ENCODE data around the gene DLX5.

The DLX5 gene

DNA sequence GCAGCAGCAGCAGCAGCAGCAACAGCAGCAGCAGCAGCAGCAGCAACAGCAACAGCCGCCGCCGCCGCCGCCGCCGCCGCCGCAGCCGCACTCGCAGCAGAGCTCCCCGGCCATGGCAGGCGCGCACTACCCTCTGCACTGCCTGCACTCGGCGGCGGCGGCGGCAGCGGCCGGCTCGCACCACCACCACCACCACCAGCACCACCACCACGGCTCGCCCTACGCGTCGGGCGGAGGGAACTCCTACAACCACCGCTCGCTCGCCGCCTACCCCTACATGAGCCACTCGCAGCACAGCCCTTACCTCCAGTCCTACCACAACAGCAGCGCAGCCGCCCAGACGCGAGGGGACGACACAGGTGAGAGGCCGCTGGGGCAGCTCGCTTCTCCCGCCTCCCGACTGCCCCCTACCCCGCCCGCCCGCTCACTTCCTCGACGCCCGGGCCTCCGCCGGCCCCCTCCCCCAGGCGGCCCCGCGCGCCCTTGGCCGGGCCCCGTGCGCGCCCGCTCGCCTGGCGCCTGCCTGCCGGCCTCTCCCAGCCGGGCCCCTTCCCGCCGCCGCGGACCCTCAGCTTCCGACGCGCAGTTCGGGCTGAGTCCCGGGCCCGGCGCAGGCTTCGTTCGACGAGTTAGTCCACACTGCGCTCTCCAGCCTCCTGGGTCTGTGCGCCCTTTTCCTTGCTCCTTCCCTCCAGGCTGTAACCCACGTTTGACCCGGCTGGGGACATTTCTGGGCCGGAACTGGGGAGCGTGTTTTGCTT lies 18.4 kb downstream of the DLX5 start:
- DNase-seq: no peak

DNA sequence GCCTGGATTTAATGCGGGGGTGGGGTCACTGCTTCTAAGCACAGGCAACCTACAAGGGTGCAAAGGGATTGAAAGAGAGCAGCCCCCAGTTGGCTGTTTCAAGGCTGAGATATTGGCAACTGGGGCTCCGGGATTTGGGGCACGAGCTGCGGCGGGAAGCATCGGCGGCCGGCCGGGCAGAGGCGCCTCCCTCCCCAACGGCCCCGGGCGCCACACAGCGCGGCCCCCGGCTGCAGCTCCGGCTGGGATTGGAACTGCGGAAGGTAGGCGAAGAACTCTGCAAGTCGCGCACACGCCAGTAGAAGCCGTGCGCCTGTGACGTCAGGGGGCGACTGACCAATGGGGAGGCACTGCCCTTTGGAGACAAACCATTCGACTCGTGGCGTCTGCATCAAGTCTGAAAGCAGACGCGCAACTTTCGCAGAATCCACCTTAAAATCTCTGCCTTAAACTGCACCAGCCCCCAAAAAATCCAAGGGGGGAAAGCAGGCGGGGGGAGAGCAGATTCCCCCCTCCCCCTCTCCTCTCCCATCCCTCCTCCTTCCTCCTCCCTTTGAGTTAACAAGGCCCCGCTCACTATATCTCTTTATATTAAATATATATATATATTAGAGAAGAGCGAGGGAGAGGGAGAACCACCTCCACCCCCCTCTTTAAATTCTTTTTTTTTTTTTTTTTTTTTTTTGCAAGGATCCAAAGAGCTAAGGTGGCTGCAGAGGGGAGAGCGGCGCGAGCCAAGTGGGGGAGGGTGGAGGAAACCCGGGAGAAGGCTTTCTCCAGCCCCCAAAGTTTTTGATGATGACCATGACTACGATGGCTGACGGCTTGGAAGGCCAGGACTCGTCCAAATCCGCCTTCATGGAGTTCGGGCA lies 19.2 kb downstream of the DLX5 start, which contains the start of gene DLX6:
DLX6 (plus strand) TSS at position 371 of the 872 bp plus-strand sequence; CDS start at position 796, 425 bp downstream.
- DNase-seq: peak in 20 of 51 donors; percentile 12 to 82 (median 41)

DNA sequence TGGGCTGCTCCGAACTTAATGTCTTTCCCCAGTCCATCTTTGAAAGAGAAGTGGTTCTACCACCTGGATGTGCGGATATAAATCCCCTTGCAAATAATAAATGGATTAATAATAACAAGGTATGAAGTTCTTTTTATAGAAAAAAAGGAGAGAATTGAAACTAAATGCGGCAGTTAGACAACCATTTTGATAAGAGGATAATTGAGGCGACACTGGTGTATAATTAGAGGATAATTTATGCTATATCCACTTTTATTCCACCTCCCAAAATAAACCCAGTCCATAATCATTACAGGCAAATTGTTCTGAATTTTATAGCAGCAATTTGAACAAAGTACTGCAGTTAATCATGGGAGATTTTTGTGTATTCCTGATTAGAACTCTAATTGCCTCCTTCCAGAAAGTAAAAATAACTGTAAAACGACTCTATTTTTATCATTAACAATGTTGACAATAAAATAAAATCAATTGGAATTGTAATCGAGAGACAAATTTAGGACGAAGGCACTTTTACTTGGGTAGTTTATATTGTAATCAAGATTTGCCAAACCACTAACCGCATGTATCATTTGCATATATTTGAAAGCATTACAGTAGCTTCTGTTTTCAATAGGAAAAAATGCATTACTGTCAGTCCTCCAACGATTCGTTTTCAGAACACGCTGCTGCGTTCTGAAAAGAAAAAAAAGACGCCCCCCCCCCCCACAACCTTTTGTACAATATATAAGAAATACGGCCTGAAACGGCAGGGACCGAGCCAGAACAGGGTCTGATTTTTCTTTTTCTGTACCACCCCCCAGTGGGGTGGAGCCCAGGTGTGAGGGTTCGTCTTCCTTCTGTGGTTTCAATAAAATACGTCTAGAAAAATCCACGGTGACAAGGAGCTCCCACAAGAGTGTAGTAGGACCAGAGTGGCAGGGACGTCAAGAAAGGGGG lies 20.1 kb downstream of the DLX5 start:
- DNase-seq: no peak

DNA sequence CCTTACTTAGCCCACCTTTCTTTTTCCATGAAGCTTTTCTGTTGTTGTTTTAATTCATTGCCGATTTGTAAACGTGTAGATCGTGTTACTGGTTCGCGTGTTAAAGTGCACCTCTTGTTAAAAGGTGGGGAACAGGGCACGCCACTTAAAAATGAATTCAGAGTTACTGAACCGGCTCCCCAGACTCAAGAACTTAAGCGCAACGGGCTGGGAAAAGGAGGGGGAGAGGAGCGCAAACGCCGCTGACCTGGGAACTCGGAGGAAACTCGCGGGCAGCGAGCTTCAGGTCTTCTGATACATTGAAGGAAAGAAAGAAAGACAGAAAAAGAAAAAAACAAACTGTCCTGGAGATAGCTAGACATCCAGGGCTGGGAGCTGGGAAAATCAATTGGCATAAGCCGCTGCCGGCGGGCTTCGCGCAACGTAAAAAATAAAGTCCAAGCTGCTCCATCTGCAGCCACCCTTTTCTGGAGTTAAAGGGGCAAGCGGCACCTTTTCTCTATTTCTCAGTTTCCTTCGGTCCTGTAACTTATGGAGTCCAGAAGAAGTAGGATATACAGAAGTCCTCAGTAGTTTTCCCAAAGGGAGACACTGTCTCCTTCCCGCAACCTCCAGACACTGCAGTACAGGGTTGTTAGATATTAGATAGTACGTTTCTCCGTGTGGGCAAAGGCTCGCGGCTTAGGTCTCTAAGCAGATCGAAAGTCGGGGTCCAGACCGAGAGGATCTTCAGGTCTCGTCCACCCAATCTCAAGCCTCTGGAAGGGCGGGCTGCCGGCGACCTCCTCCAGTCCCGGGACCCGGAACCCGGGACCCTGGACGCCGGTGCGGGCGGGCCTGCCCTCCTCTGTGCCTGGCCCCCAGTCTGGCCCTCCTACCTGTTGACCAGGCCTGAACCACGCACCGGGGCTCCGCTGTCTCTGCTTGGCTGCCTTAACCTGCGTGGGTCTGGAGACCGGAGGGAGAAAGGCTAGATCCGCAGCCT lies 21.1 kb downstream of the DLX5 start:
- no peak for DNase-seq

DNA sequence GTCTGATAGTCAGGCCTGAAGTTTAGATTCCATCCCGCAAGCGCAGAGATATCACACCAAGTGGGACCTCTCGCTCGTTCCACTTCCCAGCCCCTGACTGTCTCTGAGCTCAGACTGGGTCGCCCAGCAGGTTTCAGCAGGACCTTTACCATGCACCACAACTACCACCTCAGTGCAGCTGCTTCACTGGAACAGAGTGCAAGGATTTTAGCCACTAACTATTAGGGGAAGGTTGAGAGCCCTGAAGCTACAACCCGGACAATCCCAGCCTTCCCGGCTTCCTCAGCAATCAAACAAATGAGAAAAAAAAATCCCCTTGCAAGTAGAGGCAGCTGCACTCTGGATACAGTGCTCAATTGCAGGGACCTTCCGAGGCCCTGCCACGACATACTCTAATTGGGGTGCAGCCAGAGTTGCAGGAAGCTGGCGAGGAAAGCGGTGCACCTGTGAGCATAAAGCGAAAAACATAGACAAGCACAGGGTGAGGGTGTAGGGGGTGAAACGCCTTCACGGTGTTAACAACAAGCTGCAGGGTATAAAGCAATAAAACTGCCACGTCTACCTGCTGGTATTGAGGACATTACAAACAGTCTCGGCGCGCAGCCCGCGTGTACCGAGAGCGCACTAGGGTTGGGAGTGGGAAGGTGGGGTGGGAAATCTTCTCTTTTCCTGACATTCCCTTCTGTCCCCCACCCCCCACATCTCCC lies 21.9 kb downstream of the DLX5 start:
- DNase-seq: no peak

DNA sequence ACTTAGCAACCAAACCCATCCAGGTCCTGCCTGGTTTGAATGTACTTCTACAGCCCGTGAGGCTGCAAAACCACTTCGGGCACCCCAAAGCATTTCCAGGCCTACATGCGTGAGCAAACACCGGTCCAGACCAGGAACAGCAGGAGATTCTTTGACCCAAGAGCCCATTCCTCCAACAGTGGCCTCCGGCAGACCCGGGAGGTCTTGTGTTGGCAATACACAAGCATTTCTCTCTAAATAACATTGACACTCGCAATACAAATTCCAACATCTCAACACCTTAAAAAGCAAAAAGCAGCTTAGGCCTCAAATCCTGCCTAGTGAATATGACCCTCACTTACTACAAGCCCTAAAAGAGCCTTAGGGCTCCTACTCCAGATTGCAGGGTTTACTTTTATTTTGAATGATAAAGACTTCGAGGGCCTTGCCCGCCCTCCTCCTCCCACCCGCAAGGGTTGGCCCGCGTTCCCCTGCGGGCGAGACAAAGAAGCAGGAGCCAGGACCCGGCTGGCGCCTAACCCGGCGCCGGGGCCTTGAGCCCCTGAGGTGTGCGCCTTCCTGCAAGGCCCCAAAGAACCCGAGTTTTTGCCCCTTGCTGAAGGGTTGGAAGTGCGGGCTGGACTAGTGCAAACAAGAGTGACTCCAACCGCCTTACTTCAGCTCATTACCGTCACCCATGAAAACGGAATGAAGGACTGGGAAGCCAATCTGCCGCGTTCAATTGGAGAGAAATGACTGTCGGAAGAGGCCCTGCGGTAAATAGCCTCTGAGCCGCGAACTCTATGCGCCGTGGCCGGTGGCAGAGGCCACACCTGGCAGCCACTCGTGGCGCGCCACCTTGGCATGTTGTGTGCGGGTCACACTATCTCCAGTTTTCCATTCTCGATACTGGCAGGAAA lies 22.7 kb downstream of the DLX5 start:
- no peak for DNase-seq

DNA sequence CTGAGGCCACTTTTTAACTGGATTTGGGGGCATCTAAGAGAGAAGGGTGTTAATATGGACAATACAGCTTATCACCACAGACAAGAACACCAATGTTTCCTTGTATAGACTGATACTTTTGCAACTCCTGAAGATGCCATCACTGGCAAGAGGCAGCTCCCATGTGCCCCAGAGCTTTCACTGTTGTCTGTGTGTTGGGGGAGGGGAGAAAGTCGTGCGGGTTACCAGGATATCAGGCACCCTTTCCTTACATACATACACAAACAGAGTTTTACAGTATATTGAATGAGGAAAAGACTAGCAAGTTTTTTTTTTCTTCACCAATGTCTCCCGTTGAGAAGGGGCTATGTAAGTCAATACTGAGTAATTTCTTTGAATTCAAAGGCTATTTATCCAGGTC lies 23.4 kb downstream of the DLX5 start:
- no peak for DNase-seq

DNA sequence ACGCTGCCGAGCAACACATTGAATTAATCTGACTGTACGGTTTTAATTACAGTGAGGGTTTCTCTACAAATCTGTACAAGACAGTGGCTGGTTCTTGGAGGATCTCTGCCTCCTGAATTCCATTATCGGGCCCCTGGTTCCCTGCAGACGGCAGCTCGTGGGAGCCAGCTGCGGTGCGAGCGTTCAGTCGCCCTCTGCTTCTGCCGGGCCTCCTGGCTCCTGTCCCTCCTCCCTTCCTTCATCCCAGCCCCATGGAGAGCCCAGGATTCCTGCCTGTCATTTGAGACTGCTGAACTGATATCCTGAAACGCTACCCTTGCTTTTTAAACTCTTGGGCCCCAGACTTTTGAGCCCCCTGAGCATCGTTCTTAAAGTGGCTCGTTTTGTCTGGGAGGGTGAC lies 25.9 kb downstream of the DLX5 start:
- DNase-seq: no peak

DNA sequence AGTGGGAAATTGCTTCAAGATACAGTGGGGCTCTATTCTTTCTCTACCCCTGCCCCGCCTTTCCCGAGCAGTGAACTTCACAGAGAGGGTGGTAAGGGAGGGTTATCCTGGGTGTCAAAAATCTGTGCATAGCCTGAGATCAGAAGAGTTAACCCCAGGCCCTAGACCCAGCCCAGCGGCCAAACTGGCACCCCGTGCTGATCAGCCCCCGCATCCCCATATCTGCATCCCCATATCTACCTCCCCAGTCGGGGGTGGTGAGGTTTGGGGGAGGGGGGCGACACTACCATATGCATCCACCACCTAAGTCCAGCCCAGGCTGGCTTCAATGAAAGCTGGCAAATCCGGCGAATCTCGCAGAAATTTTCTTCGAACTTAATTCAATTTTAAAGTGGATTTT lies 26.3 kb downstream of the DLX5 start:
- DNase-seq: no peak

DNA sequence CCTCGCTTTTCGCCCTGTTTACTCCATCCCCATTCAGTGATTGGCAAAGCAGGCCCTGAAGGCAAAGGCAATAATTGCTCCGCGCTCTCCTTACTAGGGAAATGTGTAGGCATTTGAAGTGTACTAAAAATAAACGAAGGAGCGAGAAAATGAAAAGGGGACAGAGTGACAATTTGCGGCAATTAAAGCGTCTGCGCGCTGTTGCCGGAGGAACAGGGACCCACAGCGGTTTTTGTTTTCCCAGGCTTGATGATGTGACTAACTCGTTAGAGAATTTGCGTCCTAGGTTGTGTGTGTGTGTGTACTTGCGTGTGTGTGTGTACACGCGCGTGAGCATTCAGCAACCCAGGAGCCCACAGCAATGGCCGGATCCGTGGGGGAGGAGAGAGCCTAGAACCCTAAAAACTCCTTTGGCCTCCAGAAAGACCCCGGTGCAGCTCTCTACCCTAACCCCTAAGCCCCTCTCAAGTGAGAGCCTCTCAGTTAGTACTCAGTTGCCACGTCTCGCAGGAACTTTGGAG lies 27.1 kb downstream of the DLX5 start:
- no peak for DNase-seq

DNA sequence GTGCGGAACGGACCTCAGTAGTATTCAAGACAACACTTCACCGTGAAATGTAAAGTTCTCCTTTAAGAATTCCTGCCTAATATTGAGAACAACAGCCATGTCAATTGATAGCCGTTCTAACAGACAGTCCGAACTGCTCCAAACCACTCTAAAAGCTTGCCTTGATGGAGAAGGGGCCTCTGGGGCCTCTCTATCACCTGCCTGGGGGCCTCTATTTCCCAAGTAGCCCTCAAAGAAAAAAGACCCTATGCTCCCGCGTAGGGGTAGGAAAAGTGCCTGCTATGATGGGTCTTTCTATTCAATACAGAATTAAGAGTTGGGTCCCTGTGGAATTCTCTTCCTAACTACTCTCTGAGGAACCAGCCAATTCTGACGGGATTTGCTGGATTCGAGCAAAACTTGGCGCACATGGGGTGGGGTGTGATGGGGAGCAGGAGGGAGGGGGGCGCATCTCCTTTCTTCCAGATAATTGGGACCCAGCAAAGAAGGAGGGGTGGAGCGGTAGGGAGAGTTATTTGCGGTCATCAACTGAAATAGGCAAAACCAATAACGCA lies 27.6 kb downstream of the DLX5 start:
- DNase-seq: no peak

DNA sequence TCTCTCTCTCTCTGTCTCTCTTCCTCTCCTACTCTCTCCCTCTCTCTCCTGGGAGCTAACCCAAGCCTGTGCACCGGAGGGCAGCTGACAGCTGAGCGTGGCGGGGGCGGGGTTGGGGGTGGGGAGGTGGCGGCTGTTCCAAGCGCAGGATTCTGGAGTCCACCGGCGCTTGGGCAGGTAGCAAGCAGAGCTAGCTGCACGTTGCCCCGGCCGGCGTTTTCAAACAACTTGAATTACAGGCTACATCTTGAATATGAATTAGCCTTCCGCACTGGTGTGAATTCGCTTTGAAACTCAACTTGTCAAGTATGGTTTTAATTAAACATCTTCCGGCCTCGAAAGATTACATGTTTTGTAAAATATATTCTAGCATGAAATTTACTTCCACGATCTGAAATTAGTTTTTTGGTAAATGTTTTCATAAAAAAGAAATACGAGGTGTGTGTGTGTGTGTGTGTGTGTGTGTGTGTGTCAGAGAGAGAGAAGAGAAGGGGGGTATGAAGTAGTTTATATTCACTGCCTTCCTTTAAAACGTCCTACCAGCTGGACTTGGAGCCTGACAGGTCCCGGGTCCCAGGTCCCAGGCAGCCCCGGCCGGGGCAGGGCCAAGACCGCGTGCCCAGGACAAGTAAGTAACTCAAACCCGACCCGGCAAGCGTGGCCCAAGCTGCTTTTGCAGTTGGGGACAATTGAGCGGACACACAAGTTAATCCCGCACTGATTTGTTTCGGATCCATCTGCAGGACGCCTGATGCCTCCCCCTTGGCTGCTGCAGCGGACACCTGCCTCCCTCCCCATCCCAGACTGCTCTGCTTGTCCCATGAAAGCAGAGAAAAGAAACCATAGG lies 28.3 kb downstream of the DLX5 start:
- no peak for DNase-seq

DNA sequence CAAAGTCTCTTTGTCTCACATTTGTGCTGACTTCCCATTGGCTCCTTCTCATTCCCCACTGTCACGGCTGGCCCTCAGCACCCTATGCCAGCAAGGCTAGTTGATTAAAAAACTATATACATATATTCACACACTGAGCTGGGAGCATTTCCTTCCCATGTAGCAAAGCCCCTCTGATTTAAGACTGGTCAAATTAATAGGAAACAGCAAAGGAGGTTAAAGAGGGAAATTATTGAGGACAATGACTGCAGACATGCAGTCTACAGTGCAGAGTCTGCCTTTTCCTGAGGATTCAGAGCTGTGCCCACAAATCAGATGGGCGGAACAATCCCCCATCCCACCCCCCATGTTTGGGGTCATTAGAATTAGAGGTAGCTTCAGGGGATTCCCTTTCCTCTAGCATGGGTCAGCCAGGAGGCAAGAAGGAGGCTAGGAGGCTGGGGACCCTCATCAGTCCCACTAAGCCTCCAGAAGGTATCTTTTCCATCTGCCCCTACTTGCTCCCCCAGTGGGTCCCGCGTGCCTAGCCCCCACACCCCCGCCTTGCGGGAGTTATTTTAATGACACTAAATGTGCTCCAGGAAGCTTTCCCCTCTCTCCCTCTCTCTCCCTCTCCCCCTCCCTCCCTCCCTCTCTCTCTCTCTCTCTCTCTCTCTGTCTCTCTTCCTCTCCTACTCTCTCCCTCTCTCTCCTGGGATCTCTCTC lies 29.1 kb downstream of the DLX5 start:
- DNase-seq: no peak

DNA sequence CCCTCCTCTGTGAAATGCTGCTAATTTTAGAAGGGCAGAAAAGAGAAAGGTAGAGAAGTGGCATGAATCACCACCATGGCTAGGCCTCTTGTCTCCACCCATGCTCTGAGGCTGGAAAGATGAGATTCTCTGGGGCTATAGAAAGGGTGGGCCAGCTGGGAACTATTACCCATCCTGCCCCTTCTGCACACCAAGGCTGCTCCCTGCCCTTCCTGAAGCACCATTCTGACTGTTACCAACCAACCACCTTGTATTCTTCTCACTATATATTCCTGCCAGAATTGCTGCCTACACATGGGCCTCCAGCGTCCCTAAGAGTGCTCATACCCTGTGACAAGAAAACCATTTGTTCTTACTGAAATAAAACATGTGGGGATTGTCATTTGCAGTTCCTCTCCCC lies 30.7 kb downstream of the DLX5 start:
- DNase-seq: no peak

DNA sequence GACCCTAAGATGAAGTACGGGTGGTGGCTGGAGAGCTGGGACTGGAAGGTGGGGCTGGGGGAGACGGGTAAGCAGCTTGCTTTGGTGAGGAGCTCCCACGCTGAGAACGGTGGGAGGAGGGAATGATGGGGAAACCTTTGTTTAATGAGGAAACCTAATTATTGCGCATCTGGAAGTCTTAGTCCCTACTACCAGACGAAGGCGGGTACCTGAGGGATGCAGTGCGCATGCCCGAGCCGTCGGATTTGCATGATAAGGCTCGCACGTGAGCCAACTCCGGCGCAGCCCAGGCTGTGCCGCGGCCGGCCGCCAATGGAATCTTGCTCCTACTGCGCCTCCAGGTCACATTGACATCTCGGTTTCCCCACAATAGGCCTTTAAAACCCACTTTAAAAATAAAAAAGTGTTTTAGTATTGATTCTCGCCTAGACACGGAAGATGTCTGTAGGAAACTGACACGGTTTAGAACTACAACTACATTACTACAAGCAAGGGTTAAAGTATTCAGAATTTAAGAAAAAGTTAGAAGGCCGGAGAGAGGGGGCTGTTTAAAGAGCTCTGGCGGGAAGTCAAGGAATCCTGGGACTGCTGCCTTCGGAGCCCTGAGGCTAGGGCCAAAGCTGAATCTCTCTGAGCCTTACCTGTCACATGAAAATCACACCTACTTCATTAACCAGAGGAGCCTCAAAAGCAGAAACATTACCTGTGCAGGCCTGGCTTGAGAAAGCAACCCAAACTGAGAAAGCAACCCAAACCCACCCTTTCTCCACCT lies 31.4 kb downstream of the DLX5 start:
- DNase-seq: no peak
